Testis (tissue), 3 donors: ENCODE data around the gene RNASEL. TPM values are rescaled to one million over a fixed set of nuclear protein-coding genes. Genes with fewer than 3 reads are reported as not detected.

Source experiments
- DNase-seq: peaks from one replicate; pipeline ENCODE4 v3.0.0-alpha.2; 2019
- H3K27ac ChIP-seq, 2 donors: fragments of 200-600 bp; sonication (generic); one replicate each; pipeline ENCODE4 v1.5.1; 2019
- H3K27me3 ChIP-seq: fragments of 200-600 bp; sonication (generic); one replicate; pipeline ENCODE4 v1.5.1; 2019
- H3K36me3 ChIP-seq: fragments of 200-600 bp; sonication (generic); one replicate; pipeline ENCODE4 v1.5.1; 2017; ENCODE audit warnings: low read depth; ENCODE audit errors: missing control alignments
- H3K4me1 ChIP-seq: fragments of 200-600 bp; sonication (generic); one replicate; pipeline ENCODE4 v1.5.1; 2019
- H3K4me3 ChIP-seq, 2 donors: fragments of 200-600 bp; sonication (generic); one replicate each; pipeline ENCODE4 v1.5.1; 2017 to 2019
- H3K9me3 ChIP-seq: fragments of 200-600 bp; sonication (generic); one replicate; pipeline ENCODE4 v1.5.1; 2017
- POLR2A ChIP-seq: fragments of 450-650 bp; IDR thresholded peaks from one replicate; pipeline ENCODE4 v1.6.1; 2017; ENCODE audit warnings: antibody characterized with exemption, mild to moderate bottlenecking, moderate library complexity
- WGBS, 2 donors: methylation state at CpG; one replicate each; pipeline ENCODE4 v1.1.5; 2018; 5-methylcytosine and 5-hydroxymethylcytosine counted together
- intact Hi-C: fragments of 100-400 bp; cut with DNase I; formaldehyde crosslinking; loops from one replicate; pipeline ENCODE4 v1.15.1; 2023; ENCODE audit warnings: low total_unique reads
- polyA plus RNA-seq: library from polyadenylated mRNA; stranded (reverse); fragments of 350-450 nt; fragmentation: Illumina TruSeq; extraction: RNeasy Lipid Tissue Mini Kit (QIAGEN cat#74804); gene quantifications from one replicate; pipeline ENCODE4 v1.2.3, GENCODE V29; 2014; ENCODE audit warnings: low read depth, low replicate concordance; ENCODE audit not compliant: insufficient read depth
- total RNA-seq, 2 donors: library from RNA; depleted of rRNA; stranded (reverse); fragments of >200 nt; gene quantifications; one replicate each; pipeline ENCODE4 v1.2.3, GENCODE V29; 2016
- TF ChIP-seq, protein P1 (sequence below), 3 experiments: fragments of 450-650 bp in 2 of 3; fragments of 200-600 bp in 1 of 3; sonication (generic) in 1 of 3; IDR thresholded peaks; one replicate each; pipeline ENCODE4 v1.5.1; 2016 to 2019; ENCODE audit warnings: antibody characterized with exemption in 3 of 3, mild to moderate bottlenecking in 2 of 3, moderate library complexity in 1 of 3

The RNASEL gene
- total and polyA plus RNA-seq, 3 donors from 2014 or later = 4.7 to 7.5 (median 5.4) TPM

DNA sequence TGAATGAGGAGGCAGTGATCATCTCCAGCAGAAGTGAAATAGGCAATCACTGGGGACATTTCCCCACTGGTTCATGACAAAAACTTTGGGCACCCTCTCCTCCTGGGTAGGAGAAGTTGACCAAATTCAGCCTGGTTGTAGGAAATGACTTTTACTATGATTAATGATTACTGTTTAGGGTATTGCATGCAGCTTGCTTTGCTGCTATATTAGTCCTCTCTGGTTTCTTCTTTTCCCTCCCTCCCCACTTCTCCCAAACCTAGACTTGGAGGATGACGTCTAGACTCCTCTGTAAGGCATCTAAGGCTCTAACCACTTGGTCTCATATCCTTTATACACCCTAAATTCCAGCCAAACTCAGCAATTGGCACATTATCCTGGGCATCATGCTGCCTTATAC lies 18.5 kb upstream of the RNASEL start:
- H3K27ac ChIP-seq = no peak overlapping the region
- DNase-seq = no peak
- no peaks in the 10 kb centered on the region for H3K9me3 ChIP-seq
- no peak overlapping the region for H3K4me3 ChIP-seq
- no peaks in the 10 kb centered on the region for H3K27me3 ChIP-seq
- intact Hi-C loops = no loop called here
- no peaks in the 10 kb centered on the region for H3K36me3 ChIP-seq
- H3K4me1 ChIP-seq = peaks cover 9% of the 10 kb centered on the region
- WGBS, 2 donors = 87 to 94% methylated on average over 1 of the region's 1 CpG
- TF ChIP-seq, protein P1, sequence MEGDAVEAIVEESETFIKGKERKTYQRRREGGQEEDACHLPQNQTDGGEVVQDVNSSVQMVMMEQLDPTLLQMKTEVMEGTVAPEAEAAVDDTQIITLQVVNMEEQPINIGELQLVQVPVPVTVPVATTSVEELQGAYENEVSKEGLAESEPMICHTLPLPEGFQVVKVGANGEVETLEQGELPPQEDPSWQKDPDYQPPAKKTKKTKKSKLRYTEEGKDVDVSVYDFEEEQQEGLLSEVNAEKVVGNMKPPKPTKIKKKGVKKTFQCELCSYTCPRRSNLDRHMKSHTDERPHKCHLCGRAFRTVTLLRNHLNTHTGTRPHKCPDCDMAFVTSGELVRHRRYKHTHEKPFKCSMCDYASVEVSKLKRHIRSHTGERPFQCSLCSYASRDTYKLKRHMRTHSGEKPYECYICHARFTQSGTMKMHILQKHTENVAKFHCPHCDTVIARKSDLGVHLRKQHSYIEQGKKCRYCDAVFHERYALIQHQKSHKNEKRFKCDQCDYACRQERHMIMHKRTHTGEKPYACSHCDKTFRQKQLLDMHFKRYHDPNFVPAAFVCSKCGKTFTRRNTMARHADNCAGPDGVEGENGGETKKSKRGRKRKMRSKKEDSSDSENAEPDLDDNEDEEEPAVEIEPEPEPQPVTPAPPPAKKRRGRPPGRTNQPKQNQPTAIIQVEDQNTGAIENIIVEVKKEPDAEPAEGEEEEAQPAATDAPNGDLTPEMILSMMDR (IDR thresholded peaks at IDR 0.05) = no peak
- TF ChIP-seq POLR2A = no peak

DNA sequence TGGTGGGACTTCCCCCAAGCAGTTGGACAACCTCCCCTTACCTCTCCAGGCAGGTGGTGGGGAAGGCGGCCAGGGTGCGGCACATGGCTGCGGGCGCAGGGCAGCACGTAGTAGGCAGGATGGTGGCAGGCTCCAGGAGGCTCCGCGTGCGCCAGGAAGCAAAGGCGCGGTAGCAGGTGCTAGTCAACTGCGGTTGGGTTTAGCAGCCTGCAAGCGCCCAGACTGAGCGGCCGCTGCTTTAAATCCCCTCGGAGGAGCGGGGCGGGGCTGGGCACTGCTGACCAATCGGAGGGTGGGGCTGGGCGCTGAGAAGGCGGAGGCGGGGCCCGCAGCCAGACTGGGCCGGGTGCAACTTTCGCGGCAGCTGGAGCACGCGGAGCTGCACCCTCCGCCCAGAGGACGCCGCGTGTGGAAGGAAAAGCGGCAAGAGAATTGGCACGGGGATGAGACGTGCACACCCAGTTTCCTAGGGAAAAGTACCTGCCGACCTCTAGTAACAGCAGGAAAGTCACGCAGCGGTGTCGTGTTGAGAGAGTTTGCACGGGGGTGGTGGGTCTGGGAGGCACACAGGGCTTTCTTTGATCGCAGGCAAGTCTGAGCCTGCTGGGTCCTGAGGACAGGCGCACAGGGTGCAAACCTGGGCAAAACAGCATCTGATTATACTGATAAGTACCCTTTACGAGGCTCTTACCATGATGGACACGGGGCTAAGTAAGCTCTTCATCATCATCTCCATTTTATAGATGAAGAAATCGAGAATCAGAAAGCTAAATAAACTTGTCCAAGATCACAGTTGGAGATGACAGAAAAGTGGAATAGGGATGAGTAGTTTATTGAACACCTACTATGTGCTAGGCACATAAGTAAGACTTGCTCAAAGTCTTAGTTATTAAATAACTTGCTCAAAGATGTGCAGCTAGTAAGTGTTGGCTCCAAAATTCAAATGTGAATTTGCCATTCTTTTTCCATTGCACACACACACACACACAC lies 15.4 kb upstream of the RNASEL start, which contains the start of gene RGS16:
RGS16 (minus strand) TSS at position 215 of the 990 bp plus-strand sequence; CDS start at position 85, 130 bp downstream.
- Histone ChIP-seq H3K36me3 (no peaks in the 10 kb centered on the region), H3K9me3 (no peaks in the 10 kb centered on the region), H3K4me3 (peak within 1 kb of the TSS; percentile 39 to 43), H3K4me1 (peaks cover 14% of the 10 kb centered on the region), H3K27ac (no peak within 1 kb of the TSS), H3K27me3 (no peaks in the 10 kb centered on the region)
- 7 to 8% methylated on average over 20 to 44 of the region's 44 CpGs for WGBS, 2 donors
- intact Hi-C loops = no loop called here
- TF ChIP-seq, protein P1 (IDR thresholded peaks at IDR 0.05) = no peak
- no peak for TF ChIP-seq POLR2A
- peak; percentile 96 for DNase-seq

DNA sequence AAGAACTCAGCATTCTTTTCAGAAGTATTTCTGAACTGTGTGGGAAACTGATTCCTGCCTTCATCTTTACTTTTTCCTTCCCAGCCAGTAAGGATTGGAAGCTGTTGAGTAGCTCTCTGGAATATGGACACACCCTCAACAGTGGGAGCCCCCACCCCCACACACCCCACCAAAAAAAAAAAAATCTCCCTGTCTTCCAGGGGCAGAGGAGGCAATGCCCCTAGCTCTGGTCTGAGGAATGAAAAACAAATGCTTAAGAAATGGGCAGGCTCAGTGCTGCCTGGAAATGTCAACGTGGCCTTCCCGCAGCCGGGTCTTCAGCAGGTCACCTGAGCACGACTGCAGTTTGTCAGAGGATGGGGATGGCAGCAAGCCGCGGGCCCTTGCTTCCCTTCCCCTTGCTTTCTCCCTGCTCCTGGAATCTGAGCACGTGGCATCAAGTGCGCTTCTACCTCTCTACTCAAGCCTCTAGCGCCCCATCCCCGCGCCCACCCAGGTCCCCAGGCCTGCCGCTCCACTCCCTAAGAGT lies 14.7 kb upstream of the RNASEL start:
- Histone ChIP-seq H3K4me3 (peak overlapping the region; percentile 39 to 43), H3K4me1 (peaks cover 14% of the 10 kb centered on the region), H3K9me3 (no peaks in the 10 kb centered on the region), H3K27me3 (no peaks in the 10 kb centered on the region), H3K36me3 (no peaks in the 10 kb centered on the region), H3K27ac (no peak overlapping the region)
- intact Hi-C loops = no loop called here
- DNase-seq = no peak
- 7 to 8% methylated on average over 10 to 12 of the region's 12 CpGs for WGBS, 2 donors
- TF ChIP-seq POLR2A = no peak
- TF ChIP-seq, protein P1 (IDR thresholded peaks at IDR 0.05) = no peak

DNA sequence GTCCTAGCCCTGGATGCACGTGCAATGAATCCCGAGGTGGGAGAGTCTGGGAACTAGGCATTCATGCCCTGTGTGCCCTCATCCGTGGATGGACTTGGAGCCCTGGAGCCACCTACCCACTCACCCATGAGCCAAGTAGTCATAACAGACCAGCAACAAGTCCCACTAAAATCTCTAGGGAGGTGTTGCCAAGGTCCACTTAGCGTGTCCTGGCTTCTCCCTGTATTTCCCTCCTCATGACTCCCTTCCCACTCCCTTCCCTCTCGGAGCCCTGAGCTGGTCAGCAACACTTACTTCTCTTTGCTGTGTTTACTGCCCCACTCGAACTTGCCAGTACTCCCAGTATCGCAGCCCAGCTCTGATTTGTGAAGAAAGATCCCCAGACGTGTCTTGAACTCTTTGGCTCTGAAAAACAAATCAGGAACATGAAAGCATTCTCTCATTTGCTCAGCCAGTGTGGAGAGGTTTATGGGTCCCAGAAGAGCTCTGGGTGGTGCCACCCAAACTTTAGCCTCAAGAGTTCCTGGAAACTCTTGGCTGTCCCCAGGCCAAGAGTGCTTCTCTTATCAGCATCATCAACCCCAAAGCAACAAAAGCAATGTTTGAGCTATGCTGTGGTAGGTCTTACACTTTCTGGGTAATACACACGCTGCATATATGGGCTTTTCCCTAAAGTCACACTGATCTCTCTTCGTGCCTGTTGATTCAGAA lies 14.0 kb upstream of the RNASEL start:
- no peaks in the 10 kb centered on the region for H3K27me3 ChIP-seq
- H3K27ac ChIP-seq = no peak overlapping the region
- no peak overlapping the region for H3K4me3 ChIP-seq
- intact Hi-C loops = no loop called here
- TF ChIP-seq POLR2A = no peak
- TF ChIP-seq, protein P1 (IDR thresholded peaks at IDR 0.05) = no peak
- no peaks in the 10 kb centered on the region for H3K36me3 ChIP-seq
- H3K4me1 ChIP-seq = peaks cover 14% of the 10 kb centered on the region
- H3K9me3 ChIP-seq = no peaks in the 10 kb centered on the region
- DNase-seq = no peak
- WGBS, 2 donors = 57 to 70% methylated on average over 10 of the region's 10 CpGs
